HG02571 (cell line): ENCODE measurements around the gene SRGN.

Experiments used
- ATAC-seq: cut with Tn5 transposase; IDR thresholded peaks from one replicate; pipeline ENCODE4 v1.9.1; 2021; ENCODE audit warnings: mild to moderate bottlenecking, moderate library complexity; ENCODE audit not compliant: unreplicated experiment

SRGN gene

GRCh38 chr10:69060127-69060798, 27.6 kb upstream of the SRGN start:
- ATAC-seq = no peak

- no peak for ATAC-seq
These were observed 26.4 kb upstream of the SRGN start for GRCh38 chr10:69061305-69062161.

GRCh38 chr10:69062901-69063300, 25.0 kb upstream of the SRGN start:
- no peak for ATAC-seq

GRCh38 chr10:69064762-69065328, 23.1 kb upstream of the SRGN start:
- ATAC-seq = no peak

GRCh38 chr10:69065406-69066361, 22.2 kb upstream of the SRGN start:
- ATAC-seq = peak; percentile 51

GRCh38 chr10:69067189-69067588, 20.7 kb upstream of the SRGN start:
- ATAC-seq = no peak

- no peak for ATAC-seq
These were observed 19.4 kb upstream of the SRGN start for GRCh38 chr10:69068549-69068948.

GRCh38 chr10:69069090-69070042, 18.5 kb upstream of the SRGN start:
- ATAC-seq = no peak

- ATAC-seq = no peak
These were observed 17.0 kb upstream of the SRGN start for GRCh38 chr10:69070951-69071350.

GRCh38 chr10:69071610-69072009, 16.3 kb upstream of the SRGN start:
- ATAC-seq = no peak

GRCh38 chr10:69073026-69073425, 14.9 kb upstream of the SRGN start:
- ATAC-seq = no peak

- ATAC-seq = no peak
These were observed 14.1 kb upstream of the SRGN start for GRCh38 chr10:69073736-69074364.

GRCh38 chr10:69074532-69074931, 13.4 kb upstream of the SRGN start:
- ATAC-seq = no peak

GRCh38 chr10:69075431-69075830, 12.5 kb upstream of the SRGN start:
- no peak for ATAC-seq

- no peak for ATAC-seq
These were observed 9.6 kb upstream of the SRGN start for GRCh38 chr10:69078311-69078710.

GRCh38 chr10:69080226-69080625, 7.7 kb upstream of the SRGN start:
- ATAC-seq = no peak

- ATAC-seq = no peak
These were observed 1.8 kb upstream of the SRGN start for GRCh38 chr10:69086001-69086509.

GRCh38 chr10:69088471-69088769, 517 bp downstream of the SRGN start:
- ATAC-seq = no peak

GRCh38 chr10:69088801-69089501, 1.0 kb downstream of the SRGN start:
- no peak for ATAC-seq
